Bronchial epithelial cell (primary cell): ENCODE results near the gene ARPC1B. TPM values are rescaled to one million over a fixed set of nuclear protein-coding genes. Genes with fewer than 3 reads are reported as not detected.

Experiments used
- DNase-seq: peaks from one replicate; pipeline ENCODE4 v3.0.0-alpha.2; 2010; ENCODE audit warnings: low read depth
- FAIRE-seq: peaks from 2 replicates; lab custom pipeline; 2011; peaks lifted over from hg19 to GRCh38; lab: Jason Lieb, UNC
- H3K27me3 ChIP-seq: 2 replicates; pipeline ENCODE4 v1.5.1; 2011; ENCODE audit warnings: low read length; ENCODE audit not compliant: control insufficient read depth, insufficient read depth
- H3K36me3 ChIP-seq: 2 replicates; pipeline ENCODE4 v1.5.1; 2011; ENCODE audit warnings: low read length; ENCODE audit not compliant: control insufficient read depth, insufficient read depth
- H3K4me3 ChIP-seq: 2 replicates; pipeline ENCODE4 v1.5.1; 2011; ENCODE audit warnings: mild to moderate bottlenecking, low read depth, low read length, control low read depth
- total RNA-seq: library from RNA; depleted of rRNA; stranded (reverse); fragments of >200 nt; gene quantifications from 2 replicates; pipeline ENCODE4 v1.2.1, GENCODE V29; 2014
- TF ChIP-seq, protein P1 (sequence below): IDR thresholded peaks from 2 replicates; pipeline ENCODE4 v1.5.1; 2011; ENCODE audit warnings: mild to moderate bottlenecking, moderate library complexity, low read length, control low read depth, inconsistent platforms; ENCODE audit not compliant: insufficient read depth, severe bottlenecking

Gene ARPC1B
- total RNA-seq, 1 donor from 2014 or later, result 569 TPM

DNA sequence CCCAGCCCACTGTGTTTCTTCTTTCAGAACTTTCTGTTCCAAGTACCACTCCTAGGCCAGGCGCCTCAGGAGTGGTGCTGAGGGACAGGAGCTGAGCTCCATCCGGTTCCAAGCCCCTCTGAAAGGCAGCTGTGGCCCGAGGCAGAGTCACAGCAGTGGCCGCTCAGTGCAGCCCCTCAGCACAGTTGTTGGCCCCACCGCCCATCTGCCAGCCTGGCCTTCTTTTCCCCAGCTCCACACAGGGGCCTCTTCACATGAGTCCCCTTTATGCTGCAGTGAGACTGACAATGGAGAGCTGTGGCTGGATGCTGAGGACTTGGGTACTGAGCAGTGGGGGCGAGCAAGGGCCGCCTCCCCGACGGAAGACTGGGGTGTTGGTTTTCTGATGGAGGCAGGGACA lies 43.7 kb downstream of the ARPC1B start:
- Histone ChIP-seq H3K27me3 (no peaks in the 10 kb centered on the region), H3K36me3 (peaks cover 34% of the 10 kb centered on the region), H3K4me3 (no peak overlapping the region)
- FAIRE-seq, result no peak
- TF ChIP-seq, protein P1, sequence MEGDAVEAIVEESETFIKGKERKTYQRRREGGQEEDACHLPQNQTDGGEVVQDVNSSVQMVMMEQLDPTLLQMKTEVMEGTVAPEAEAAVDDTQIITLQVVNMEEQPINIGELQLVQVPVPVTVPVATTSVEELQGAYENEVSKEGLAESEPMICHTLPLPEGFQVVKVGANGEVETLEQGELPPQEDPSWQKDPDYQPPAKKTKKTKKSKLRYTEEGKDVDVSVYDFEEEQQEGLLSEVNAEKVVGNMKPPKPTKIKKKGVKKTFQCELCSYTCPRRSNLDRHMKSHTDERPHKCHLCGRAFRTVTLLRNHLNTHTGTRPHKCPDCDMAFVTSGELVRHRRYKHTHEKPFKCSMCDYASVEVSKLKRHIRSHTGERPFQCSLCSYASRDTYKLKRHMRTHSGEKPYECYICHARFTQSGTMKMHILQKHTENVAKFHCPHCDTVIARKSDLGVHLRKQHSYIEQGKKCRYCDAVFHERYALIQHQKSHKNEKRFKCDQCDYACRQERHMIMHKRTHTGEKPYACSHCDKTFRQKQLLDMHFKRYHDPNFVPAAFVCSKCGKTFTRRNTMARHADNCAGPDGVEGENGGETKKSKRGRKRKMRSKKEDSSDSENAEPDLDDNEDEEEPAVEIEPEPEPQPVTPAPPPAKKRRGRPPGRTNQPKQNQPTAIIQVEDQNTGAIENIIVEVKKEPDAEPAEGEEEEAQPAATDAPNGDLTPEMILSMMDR, result no peak
- DNase-seq, result no peak

DNA sequence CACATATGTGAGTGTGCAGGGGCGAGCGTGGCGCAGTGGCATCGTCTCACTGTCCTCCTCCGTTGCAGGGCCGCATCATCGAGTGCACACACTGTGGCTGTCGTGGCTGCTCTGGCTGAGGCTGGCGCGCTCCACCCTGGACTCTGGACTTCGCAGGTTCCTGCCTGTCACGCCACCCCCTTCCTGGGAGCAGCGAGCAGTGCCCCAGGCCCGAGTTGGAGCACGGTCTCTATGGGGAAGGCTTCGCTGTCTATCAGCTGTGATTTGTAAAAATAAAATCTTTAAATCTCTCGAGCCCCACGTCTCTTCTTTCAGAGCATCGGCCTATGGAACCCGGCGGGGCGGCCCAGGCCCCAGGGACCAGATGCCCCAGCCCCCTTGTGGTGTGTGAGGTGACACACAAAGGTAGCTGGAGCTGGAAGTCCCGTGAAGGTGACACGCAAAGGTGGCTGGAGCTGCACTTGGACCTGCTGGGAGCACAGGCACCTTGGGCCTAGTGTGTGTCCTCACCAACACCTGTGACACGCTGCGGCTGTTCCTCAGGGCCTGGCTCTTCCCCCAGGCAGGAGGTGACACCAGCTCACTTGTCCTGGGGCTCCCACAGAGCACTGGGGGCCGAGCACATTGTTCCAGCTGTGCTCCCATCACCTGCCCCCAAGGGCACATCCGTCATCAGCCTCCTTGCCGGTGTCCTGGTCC lies 44.9 kb downstream of the ARPC1B start:
- DNase-seq, result no peak
- H3K36me3 ChIP-seq, result peaks cover 37% of the 10 kb centered on the region
- H3K27me3 ChIP-seq, result no peaks in the 10 kb centered on the region
- H3K4me3 ChIP-seq, result no peak overlapping the region
- no peak for FAIRE-seq
- TF ChIP-seq, protein P1, result no peak

DNA sequence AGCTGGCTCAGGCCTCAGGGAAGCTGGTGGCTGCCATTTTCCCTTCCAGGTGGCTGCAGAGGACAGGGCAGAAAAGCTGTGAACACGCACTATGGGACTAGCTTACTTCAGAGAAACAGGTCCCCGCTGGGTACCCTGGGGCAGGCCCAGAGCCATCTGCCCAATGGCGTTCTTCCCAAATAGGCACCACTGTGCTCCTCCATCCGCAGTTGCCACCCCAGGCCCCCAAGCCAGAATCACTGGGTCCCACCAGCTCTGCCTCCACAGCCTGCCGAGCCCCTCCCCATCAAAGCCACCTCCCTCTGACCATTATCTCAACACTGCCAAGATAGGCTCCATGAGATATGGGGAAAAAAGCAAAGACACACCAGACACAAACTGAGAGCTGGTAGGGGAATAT lies 45.7 kb downstream of the ARPC1B start:
- TF ChIP-seq, protein P1, result no peak
- no peaks in the 10 kb centered on the region for H3K27me3 ChIP-seq
- DNase-seq, result no peak
- FAIRE-seq, result no peak
- no peak overlapping the region for H3K4me3 ChIP-seq
- H3K36me3 ChIP-seq, result peaks cover 39% of the 10 kb centered on the region

DNA sequence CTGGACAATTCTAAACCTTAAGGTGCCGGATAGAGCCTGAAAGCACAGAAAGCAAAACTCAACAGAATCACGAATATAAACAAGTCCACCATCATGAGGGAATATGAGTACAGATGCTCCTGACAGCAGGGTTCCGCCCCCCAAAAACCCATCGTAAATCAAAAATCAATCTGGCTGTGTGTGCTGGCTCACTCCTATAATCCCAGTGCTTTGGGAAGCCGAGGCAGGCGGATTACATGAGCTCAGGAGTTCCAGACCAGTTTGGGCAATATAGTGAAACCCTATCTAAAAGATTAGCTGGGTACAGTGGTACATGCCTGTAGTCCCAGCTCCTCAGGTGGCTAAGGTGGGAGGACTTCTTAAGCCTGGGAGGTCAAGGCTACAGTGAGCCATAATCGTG lies 46.5 kb downstream of the ARPC1B start:
- FAIRE-seq (peak; percentile 23), DNase-seq (no peak)
- Histone ChIP-seq H3K36me3 (peaks cover 41% of the 10 kb centered on the region), H3K4me3 (no peak overlapping the region), H3K27me3 (no peaks in the 10 kb centered on the region)
- TF ChIP-seq, protein P1, result no peak

DNA sequence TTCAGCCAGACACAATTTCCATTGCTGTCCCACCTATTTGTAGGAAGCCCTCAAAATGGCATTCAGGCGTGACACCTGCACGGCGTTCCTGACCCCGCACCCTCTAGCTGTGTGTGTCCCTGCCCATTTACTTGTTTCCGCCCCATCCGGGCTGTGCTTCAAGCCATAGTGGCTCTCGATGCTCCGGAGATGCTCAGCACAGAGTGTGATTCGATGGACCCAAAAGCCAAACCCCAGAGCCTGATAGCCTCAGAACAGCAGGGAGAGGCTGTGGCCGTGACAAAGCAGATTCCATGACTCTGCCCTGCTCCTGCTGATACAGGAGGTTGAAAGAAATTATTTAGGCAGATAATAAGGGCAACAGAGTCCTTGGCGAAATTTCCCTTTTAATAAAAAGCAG lies 47.7 kb downstream of the ARPC1B start:
- no peak for DNase-seq
- TF ChIP-seq, protein P1, result no peak
- H3K4me3 ChIP-seq, result no peak overlapping the region
- H3K36me3 ChIP-seq, result peaks cover 36% of the 10 kb centered on the region
- H3K27me3 ChIP-seq, result no peaks in the 10 kb centered on the region
- no peak for FAIRE-seq

DNA sequence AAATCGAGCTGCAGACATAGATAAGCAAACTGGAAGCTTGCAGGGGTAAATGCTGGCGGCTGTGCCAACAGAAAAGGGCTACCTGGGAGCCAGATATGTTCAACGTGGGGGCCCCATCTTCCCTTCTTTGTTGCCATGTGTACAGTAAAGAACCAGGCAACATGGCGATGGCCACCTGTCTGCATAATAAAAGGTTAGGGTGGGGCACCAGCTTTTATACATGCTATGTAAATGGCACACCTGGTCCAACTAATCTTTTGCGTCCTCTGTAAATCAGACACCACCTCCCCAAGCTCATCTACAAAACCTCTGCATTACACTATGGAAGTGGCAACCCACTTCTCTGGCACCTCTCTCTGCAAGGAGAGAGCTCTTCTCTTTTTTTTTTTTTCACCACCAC lies 48.1 kb downstream of the ARPC1B start:
- H3K36me3 ChIP-seq, result peaks cover 32% of the 10 kb centered on the region
- no peak overlapping the region for H3K4me3 ChIP-seq
- TF ChIP-seq, protein P1, result no peak
- FAIRE-seq, result no peak
- no peak for DNase-seq
- H3K27me3 ChIP-seq, result no peaks in the 10 kb centered on the region
